ENCODE measurements around the gene APC2.

Gene APC2

GRCh38 chr19:1450735-1451731 lies 1.1 kb downstream of the APC2 start:
- no peak for TF ChIP-seq CTCF (IDR thresholded peaks at IDR 0.05)

GRCh38 chr19:1451916-1452801 lies 2.2 kb downstream of the APC2 start:
- no peak for TF ChIP-seq CTCF (IDR thresholded peaks at IDR 0.05)

GRCh38 chr19:1452802-1453524 lies 3.0 kb downstream of the APC2 start:
- no peak for TF ChIP-seq CTCF (IDR thresholded peaks at IDR 0.05)

GRCh38 chr19:1453525-1454364 lies 3.8 kb downstream of the APC2 start:
- TF ChIP-seq CTCF (IDR thresholded peaks at IDR 0.05), result no peak

- TF ChIP-seq CTCF (IDR thresholded peaks at IDR 0.05), result no peak
Observed at GRCh38 chr19:1455002-1455335, 5.0 kb downstream of the APC2 start.

- TF ChIP-seq CTCF (IDR thresholded peaks at IDR 0.05), result no peak
Observed at GRCh38 chr19:1455336-1456120, 5.6 kb downstream of the APC2 start.

Measured in LNCAP (cell line).